RKO (cell line): ENCODE measurements around the gene SLC6A20.
"Not testable (repeated sequence)": the region's sequence is repeated elsewhere in the genome, so short reads cannot be mapped to it uniquely, and the experiment has no call there.

ENCODE experiments used
- DNase-seq: peaks from one replicate; pipeline ENCODE4 v3.0.0-alpha.2; 2016; ENCODE audit warnings: low spot score

The SLC6A20 gene

DNA sequence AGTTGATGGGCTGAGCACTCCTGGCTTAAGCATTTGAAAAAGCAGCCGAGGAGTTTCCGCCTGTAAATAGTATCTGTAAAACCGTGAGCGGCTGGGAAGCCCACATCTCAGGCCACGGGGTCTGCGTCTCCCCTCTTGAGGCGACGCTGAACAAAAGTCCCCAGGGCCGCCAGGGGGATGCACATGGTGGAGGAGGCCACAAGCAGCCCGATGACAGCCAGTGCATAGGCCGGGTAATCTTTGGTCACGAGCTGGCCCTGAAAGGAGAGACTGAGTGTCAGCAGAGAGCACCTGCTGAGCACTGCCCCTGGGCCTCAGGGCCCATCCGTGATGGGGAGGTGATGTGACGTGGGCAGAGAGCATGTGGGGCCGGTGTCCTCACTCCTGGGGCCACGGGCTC, 37.5 kb downstream of the SLC6A20 start:
- DNase-seq, result no peak

GRCh38 chr3:45757141-45757540, 39.2 kb downstream of the SLC6A20 start:
- DNase-seq, result not testable (repeated sequence)

GRCh38 chr3:45756055-45756454, 40.3 kb downstream of the SLC6A20 start:
- no peak for DNase-seq

GRCh38 chr3:45754461-45754860, 41.9 kb downstream of the SLC6A20 start:
- no peak for DNase-seq

DNA sequence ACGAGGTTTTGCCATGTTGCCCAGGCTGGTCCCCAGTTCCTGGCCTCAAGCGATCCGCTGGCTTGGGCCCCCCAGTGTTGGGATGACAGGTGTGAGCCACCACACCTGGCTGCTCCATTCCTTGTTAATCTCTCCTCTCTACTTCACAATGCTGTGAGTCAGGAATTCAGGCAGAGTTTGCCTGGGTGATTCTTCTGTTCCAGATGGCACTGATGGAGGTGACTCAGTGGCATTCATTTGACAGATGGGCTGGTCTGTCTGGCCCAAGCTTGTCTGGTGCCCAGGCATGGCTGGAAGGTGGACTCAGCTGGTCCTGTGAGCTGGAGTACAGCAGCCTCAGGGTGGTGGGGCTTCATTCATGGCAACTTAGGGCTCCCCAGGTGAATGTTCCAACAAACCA, 43.2 kb downstream of the SLC6A20 start:
- no peak for DNase-seq

DNA sequence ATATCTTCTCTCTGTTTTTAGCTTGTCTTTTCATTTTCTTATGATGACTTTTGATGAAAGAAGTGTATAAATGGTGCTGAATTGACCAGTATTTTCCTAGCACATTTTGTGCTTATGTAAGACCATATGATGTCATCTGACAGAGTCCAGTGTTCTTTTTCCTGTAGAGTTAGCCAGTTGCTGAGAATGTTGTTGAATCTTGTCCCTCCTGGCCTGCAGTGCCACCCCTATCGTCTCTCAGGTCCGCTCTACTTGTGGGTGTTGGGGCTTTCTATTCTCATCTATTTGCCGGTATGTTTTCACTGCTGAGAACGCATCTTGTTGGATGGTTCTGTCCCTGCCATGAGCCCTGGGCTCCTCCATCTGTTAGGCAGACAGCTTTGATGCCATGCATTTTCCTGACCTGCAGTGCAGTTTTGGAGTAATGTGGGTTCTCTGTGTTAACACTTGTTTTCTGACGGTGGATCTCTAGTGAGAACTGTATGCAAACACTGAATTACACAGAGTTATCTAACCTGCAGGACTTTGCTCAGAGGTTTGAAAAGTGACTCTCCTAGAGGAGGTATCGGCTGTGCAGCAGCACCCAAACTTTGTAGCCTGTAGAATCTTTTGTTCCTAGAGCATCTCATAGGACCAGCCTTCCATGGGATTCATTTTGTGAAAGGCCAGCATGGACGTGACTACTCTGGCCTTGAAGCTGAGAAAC, 44.6 kb downstream of the SLC6A20 start:
- DNase-seq, result no peak

DNA sequence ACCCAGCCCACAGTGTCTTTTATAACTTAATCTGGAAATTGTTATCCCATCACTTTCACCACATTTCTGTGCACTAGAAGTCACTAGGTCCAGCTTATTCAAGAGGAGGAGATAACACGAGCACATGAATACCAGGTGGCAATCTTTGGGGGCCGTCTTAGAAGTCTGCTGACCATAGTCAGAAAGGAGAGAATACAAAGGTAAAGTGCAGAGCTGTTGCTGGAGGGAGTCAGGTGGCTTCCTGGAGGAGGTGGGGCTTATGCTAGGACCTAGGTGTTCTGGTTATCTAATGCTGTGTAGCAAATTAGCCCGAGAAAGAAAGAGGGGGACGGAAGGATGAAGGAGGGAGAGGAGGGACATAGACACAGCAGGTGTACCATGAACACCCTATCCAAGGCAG, 46.5 kb downstream of the SLC6A20 start:
- DNase-seq, result no peak

DNA sequence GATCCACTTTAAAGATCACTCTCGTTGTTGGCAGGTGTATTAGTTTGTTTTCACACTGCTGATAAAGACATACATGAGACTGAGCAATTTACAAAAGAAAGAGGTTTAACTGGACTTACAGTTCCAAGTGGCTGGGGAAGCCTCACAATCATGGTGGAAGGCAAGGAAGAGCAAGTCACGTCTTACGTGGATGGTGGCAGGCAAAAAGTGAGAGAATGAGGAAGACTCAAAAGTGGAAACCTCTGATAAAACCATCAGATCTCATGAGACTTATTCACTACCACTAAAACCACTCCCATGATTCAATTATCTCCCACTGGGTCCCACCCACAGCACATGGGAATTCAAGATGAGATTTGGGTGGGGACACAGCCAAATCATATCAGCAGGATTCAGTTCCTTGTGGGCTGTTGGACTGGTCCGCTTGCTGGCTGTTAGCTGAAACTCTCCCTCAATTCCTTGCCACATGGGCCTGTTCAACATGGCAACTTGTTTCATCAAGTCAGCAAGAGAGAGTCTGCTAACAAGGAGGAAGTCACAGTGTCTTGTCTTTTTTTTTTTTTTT, 47.2 kb downstream of the SLC6A20 start:
- not testable (repeated sequence) for DNase-seq

DNA sequence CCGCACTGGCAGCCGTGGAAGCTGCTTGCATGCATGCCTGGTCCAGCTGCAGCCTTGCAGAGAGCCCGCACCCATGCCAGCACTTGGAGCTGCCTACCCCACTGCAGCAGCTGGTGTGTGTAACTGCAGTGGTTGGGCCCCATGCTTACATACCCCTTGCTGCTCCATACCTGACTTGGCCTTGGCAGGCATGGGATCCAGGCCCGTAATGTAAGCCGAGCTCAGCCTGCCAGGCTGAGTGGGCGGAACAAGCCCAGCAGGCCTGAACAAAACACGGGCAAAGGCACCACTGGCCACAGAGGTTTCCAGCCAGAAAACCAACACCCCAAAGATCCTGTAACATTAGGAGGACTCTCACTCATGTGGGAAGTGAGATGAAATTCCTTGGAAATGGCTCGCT, 48.3 kb downstream of the SLC6A20 start:
- no peak for DNase-seq

- no peak for DNase-seq
Measured at GRCh38 chr3:45746777-45747622, 49.3 kb downstream of the SLC6A20 start.

- no peak for DNase-seq
Measured at GRCh38 chr3:45746165-45746776, 50.1 kb downstream of the SLC6A20 start.

DNA sequence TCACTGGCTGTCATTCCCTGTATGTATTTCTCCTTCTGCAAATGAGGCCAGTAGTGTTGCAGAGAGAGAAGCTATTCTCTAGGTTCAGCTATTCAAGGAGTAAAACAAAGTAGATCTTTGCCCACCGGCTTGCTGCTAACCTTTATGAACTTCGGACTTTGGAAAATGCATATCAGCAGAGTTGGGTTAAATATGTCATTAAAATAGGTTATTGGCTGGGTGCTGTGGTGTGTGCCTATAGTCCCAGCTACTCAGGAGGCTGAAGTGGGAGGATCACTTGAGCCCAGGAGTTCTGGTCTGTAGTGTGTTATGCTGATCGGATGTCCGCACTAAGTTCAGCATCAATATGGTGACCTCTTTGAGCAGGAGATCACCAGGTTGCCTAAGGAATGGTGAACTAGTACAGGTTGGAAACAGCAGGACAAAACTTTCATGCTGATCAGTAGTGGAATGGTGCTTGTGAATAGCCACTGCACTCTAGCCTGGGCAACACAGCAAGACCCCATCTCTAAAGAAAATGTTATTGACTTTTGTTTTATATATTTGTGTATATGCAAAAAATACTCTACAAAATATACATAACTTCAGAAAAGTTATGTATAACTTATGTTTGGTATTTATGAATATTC, 53.8 kb downstream of the SLC6A20 start:
- no peak for DNase-seq

DNA sequence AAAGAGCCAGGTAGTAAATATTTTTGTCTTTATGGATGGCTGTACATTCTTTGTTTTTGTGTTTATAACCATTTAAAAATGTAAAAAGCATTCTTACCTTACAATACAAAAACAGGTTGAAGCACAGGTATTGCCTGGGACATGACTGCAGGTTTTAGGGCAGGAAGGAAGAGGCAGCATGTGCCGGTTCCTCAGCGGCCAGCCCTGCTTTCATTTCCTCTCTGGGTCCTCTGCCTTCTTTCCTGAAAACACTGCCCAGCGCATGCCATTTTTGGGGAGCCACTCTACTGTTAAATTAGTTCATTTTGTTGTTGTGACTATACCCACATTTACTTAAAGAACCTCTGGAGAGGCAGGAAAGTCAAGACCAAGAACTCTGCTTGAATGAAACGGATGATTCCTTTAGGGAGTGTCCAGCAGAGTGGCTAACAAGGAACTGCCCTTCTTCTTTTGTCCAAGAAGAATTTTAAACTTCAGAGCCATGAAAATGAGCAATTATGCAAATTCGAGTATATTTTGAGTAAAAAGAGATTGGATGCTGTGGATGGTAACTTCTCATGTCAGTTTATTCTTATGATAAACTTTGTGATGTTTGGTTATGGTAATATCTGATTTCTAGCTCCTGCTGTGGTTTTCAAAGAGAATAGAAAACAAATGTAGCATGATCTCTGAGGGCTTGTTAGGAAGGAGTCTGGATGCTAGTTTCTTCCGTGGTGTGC, 54.4 kb downstream of the SLC6A20 start:
- no peak for DNase-seq

DNA sequence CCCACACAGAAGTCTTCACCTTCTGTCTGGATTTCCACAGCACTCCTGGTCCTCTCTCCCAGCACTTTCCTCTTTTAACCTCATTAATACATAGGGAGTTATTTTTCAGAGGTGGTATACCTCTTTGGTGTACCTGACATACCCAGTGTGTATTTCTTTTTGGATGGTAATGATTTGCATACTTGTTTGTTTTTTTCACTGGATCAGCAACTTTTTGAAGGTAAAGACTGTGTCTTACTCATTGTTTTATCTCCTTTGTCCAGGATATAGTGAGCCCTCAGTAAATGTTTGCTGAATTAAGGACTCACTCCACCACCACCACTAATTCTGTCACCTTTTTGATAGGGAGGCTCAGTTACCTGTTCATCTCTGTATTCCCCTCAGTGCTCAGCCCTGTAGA, 55.1 kb downstream of the SLC6A20 start:
- no peak for DNase-seq

- DNase-seq, result no peak
Measured at GRCh38 chr3:45739991-45740390, 56.3 kb downstream of the SLC6A20 start.

GRCh38 chr3:45737234-45737633, 59.1 kb downstream of the SLC6A20 start:
- no peak for DNase-seq

DNA sequence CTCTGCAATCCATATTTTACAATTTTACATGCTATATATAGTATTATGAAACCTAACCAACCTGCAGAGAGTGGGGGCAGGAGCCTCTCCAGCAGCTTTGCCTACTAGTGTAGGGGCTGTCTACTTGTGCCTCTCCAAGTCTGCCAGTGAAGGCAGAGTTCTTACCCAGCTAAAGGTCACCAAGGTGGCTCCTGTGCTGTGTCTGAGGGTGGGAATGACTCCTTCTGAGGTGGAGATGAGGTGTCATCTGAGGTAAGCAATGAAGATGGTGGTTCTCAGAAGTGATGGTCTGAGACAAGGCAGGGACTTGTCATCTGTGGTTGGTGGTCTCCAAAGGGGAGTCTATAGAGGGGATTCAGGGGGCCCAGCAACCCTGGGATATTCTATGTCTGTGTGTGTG, 59.6 kb downstream of the SLC6A20 start:
- DNase-seq, result no peak

DNA sequence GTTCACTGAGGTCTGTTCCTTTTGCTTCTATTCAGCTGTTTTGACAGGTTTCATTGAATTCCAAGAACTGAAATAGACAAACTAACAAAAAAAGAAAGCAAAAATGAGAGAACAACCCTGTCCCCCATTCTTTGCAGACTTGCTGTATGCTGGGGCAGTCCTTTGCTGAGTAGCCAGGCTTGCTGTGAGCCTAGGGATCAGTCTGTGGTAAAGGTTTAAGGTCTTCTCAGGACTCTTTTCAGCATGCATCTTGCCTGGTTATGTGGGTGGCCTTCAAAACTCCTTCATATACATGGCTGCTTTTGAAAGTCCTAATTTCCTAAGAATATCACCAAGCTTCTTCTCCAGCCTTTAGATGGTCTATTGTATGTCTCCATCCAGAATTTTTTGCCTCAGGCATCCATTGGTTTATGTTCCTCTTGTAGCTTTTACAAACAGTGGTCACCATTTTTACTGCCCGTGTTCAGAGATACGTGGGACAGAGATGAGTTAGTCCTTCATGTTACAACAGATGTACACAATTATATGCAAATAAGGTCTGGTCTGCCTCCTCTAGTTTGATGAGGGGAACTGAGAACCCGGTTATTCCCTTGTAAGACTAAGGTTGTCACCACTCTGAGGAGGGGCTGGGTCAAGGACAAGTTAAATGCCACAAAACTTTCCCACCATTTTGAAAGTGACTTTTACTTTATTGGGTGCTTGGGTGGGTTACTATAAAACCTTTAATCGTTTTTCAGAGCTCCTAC, 65.8 kb downstream of the SLC6A20 start:
- no peak for DNase-seq

- no peak for DNase-seq
Measured at GRCh38 chr3:45729614-45730013, 66.7 kb downstream of the SLC6A20 start.

GRCh38 chr3:45724911-45725310, 71.4 kb downstream of the SLC6A20 start:
- no peak for DNase-seq
